Upper lobe of left lung (tissue), 4 donors: ENCODE measurements around the gene NDUFB10.

Experiments used
- POLR2A ChIP-seq, 4 donors: fragments of 450-650 bp; IDR thresholded peaks; one replicate each; pipeline ENCODE4 v1.5.1; 2016 to 2017; ENCODE audit warnings: antibody characterized with exemption in 4 of 4, mild to moderate bottlenecking in 2 of 4
- POLR2AphosphoS5 ChIP-seq, 2 donors: sonication (generic); formaldehyde crosslinking; IDR thresholded peaks; one replicate each; pipeline ENCODE4 v1.5.1; 2017; ENCODE audit warnings: antibody characterized with exemption in 2 of 2
- TF ChIP-seq, protein P1 (sequence below), 6 experiments: fragments of 450-650 bp in 4 of 6; fragments of 200-600 bp in 2 of 6; sonication (generic) in 2 of 6; IDR thresholded peaks; one replicate each; pipeline ENCODE4 v1.5.1; 2016 to 2019; ENCODE audit warnings: antibody characterized with exemption in 6 of 6

DNA sequence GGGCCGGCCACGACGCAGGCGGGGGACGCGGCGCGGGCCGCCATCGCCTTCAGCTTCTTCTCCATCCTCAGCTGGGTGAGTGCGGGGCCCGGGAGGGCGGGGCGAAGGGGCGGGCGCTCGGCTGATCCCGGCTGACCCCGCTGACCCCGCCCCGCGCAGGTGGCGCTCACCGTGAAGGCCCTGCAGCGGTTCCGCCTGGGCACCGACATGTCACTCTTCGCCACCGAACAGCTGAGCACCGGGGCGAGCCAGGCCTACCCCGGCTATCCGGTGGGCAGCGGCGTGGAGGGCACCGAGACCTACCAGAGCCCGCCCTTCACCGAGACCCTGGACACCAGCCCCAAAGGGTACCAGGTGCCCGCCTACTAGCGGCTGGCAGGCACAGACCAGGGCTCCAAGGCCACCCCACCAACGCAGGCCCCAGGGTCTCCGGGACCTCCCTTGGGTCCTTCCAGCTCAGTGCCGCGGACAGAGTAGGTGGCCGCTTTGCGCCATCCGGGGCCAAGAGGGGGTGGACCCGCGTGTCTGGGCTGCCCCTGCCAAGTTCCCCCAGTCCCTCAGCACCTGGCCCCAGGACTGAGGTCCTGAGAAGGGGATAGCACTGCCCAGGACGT is 33.5 kb downstream of the NDUFB10 start:
- TF ChIP-seq, protein P1, sequence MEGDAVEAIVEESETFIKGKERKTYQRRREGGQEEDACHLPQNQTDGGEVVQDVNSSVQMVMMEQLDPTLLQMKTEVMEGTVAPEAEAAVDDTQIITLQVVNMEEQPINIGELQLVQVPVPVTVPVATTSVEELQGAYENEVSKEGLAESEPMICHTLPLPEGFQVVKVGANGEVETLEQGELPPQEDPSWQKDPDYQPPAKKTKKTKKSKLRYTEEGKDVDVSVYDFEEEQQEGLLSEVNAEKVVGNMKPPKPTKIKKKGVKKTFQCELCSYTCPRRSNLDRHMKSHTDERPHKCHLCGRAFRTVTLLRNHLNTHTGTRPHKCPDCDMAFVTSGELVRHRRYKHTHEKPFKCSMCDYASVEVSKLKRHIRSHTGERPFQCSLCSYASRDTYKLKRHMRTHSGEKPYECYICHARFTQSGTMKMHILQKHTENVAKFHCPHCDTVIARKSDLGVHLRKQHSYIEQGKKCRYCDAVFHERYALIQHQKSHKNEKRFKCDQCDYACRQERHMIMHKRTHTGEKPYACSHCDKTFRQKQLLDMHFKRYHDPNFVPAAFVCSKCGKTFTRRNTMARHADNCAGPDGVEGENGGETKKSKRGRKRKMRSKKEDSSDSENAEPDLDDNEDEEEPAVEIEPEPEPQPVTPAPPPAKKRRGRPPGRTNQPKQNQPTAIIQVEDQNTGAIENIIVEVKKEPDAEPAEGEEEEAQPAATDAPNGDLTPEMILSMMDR (IDR thresholded peaks at IDR 0.05) = no peak
- no peak for TF ChIP-seq POLR2A (IDR thresholded peaks at IDR 0.05)
- TF ChIP-seq POLR2AphosphoS5 (IDR thresholded peaks at IDR 0.05) = no peak
